ENCODE measurements around the gene LRRC74A. TPM values are rescaled to one million over a fixed set of nuclear protein-coding genes. Genes with fewer than 3 reads are reported as not detected.
A peak's percentile ranks its signal among the peaks of the same experiment; 100 is the strongest.

The LRRC74A gene
- total RNA-seq, 2 experiments from 2014 or later = not detected

DNA sequence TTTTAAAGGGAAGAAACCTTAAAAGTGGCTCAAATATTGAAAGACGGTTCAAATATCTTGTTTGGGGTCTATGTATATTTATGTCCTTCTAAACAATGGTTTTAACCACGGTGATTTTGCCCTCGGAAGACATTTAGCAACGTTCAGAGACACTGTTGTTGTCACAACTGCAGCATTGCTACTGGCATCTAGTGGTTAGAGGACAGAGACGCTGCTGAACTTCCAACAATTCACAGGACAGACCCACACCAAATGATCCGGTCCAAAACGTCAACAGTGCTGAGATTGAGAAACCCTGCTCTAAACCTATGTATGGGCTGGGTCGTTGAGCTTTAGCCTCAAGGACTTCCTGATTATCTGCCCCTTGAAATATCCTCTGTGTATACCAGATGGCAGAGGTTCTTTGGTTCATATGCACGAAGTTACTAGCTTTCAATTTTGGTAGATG lies 15.2 kb upstream of the LRRC74A start:
- intact Hi-C loops (cut with DNase I, micrococcal nuclease) = loop anchor here in 1 of 2 experiments (1.0 to 5.0 kb wide), 2 partner anchors 101 to 646 kb away; partner anchors contain the start of genes AHSA1 and VIPAS39
- Mint-ChIP-seq H3K27ac (peak overlapping the region; percentile 7), H3K4me1 (peaks cover 27% of the 10 kb centered on the region), H3K36me3 (ENCODE audit: low read depth) (peaks cover 32% of the 10 kb centered on the region), H3K27me3 (no peaks in the 10 kb centered on the region), H3K4me3 (peak overlapping the region; percentile 97), H3K9me3 (ENCODE audit: low read depth) (no peaks in the 10 kb centered on the region)
- peak; percentile 40 for ATAC-seq
- DNase-seq = peak; percentile 38
- ChIA-PET POLR2A (no interaction called here), CTCF (interaction anchor here (0.6 to 4.5 kb wide), 14 partner anchors 9 to 265 kb away, joined by 3 to 36 read pairs (median 5); no protein-coding TSS in a partner anchor)

DNA sequence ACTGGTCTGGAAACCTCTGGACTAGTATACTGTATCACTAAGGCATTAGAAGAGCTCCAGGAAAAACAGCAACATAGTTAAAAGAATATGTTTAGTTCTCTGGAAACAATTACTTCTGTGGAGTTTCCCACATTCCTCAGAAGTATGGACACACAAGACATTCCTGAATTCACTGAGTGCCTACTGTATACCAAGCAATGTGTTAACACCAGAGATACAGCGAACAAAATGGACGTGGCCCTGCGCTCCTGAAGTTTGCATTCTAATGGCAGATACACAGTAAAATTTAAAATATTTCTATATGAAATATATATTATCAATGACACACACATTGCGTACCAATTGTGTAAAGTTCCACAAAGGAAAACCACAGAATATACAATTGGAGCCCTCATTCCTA lies 14.6 kb upstream of the LRRC74A start:
- ChIA-PET CTCF (interaction anchor here (0.6 to 4.5 kb wide), 16 partner anchors 9 to 264 kb away, joined by 3 to 36 read pairs (median 4); no protein-coding TSS in a partner anchor), POLR2A (no interaction called here)
- Mint-ChIP-seq H3K36me3 (ENCODE audit: low read depth) (peaks cover 27% of the 10 kb centered on the region), H3K4me1 (peaks cover 27% of the 10 kb centered on the region), H3K27ac (peak overlapping the region; percentile 93), H3K27me3 (no peaks in the 10 kb centered on the region), H3K9me3 (ENCODE audit: low read depth) (no peaks in the 10 kb centered on the region), H3K4me3 (peak overlapping the region; percentile 97)
- DNase-seq (no peak), ATAC-seq (no peak)
- intact Hi-C loops (cut with DNase I, micrococcal nuclease) = loop anchor here in 1 of 2 experiments (1.0 to 5.0 kb wide), 2 partner anchors 101 to 646 kb away; partner anchors contain the start of genes AHSA1 and VIPAS39

DNA sequence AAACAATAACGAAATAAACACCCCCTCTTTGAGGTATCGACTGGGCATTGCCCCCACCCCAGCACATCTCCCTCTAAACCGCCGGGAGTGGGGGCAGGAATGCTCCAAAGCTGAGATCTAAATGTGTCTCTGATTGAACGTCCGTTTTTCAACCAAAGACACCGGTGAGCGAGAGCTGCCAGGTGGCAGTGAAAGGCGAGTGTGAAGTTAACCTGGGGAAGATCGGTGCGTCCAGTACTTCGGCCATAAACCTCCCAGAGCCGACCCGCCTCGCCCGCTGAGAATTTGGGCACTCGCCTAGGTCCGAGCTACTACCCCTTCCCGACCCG lies 14.2 kb upstream of the LRRC74A start:
- DNase-seq (no peak), ATAC-seq (no peak)
- Mint-ChIP-seq H3K4me1 (peaks cover 27% of the 10 kb centered on the region), H3K27me3 (no peaks in the 10 kb centered on the region), H3K27ac (peak overlapping the region; percentile 93), H3K4me3 (peak overlapping the region; percentile 97), H3K9me3 (ENCODE audit: low read depth) (no peaks in the 10 kb centered on the region), H3K36me3 (ENCODE audit: low read depth) (peaks cover 24% of the 10 kb centered on the region)
- intact Hi-C loops (cut with DNase I, micrococcal nuclease) = loop anchor here (1.0 to 5.0 kb wide), 11 partner anchors 43 to 1151 kb away; partner anchors contain the start of genes AHSA1 (in 1 of the 2), ERG28 (in 1 of the 2), GPATCH2L (in 1 of the 2) and GSTZ1 (in 1 of the 2)
- POLR2A ChIA-PET = interaction anchor here (0.8 kb wide), 1 partner anchor 101 kb away, joined by 3 read pairs; no protein-coding TSS in a partner anchor
- CTCF ChIA-PET = interaction anchor here (0.6 to 4.5 kb wide), 11 partner anchors 22 to 184 kb away, joined by 3 to 36 read pairs (median 4); no protein-coding TSS in a partner anchor

DNA sequence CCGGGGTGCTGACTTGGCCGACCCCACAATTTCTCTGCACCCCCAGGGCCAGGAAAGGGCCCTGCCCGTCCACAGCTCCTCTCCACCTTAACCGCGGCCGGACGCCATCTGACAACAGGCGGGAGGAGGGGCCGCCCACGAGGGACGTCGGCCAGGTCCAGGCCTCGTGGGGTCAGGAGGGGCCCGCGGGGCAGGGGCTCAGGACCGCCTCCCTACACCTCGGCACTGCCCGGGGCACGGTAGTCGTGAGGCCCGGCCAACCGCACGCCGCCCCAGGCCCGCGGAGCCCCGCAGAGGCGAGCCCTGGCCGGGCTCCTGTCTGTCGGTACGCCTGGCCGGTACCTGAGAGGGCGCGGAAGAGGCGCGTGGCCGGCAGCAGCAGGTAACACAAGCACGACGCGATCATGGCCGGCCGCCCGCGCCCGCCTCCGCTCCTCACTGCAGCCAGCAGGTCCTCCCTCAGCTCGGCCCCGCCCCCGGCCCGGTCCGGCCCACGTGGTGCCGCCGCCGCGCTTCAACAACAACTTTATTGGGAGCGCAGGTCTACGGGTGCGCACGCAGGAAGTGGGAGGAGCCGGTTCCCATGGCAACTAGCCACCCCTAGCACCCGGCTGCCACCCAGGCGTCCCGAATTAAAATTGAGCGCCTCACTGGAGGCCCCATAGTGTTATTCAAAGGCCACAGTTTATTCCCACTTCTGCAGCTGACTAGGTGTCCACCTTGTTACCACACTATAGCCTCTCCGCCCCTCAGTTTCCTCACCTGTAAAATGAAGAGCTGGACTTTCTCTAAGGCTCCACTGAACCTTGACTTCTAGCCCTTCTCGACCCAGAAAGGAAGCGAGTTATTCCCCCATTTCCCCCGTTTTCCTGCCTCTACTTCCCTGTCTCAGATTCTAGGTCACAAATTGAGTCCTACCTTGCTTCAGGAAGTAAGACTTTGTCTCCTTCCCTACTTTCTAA lies 13.5 kb upstream of the LRRC74A start, which contains the start of gene ANGEL1:
Gene ANGEL1 (minus strand): TSS at position 461 of the 962 bp plus-strand sequence. CDS start 55 bp downstream, at position 406.
- H3K27ac Mint-ChIP-seq = peak within 1 kb of the TSS; percentile 93
- DNase-seq (peak; percentile 98), ATAC-seq (peak; percentile 90)
- ChIA-PET CTCF (interaction anchor here (0.6 to 4.5 kb wide), 11 partner anchors 27 to 184 kb away, joined by 3 to 36 read pairs (median 3); no protein-coding TSS in a partner anchor), POLR2A (interaction anchor here (0.8 kb wide), 1 partner anchor 102 kb away, joined by 3 read pairs; no protein-coding TSS in a partner anchor)
- H3K4me3 Mint-ChIP-seq = peak within 1 kb of the TSS; percentile 97
- H3K4me1 Mint-ChIP-seq = peaks cover 27% of the 10 kb centered on the region
- H3K27me3 Mint-ChIP-seq = no peaks in the 10 kb centered on the region
- H3K9me3 Mint-ChIP-seq (ENCODE audit: low read depth) = no peaks in the 10 kb centered on the region
- peaks cover 18% of the 10 kb centered on the region for H3K36me3 Mint-ChIP-seq (ENCODE audit: low read depth)
- intact Hi-C loops (cut with DNase I, micrococcal nuclease) = loop anchor here (1.0 to 5.0 kb wide), 12 partner anchors 32 to 1152 kb away; partner anchors contain the start of genes AHSA1 (in 1 of the 2), ERG28 (in 1 of the 2), GPATCH2L (in 1 of the 2) and GSTZ1 (in 1 of the 2)

DNA sequence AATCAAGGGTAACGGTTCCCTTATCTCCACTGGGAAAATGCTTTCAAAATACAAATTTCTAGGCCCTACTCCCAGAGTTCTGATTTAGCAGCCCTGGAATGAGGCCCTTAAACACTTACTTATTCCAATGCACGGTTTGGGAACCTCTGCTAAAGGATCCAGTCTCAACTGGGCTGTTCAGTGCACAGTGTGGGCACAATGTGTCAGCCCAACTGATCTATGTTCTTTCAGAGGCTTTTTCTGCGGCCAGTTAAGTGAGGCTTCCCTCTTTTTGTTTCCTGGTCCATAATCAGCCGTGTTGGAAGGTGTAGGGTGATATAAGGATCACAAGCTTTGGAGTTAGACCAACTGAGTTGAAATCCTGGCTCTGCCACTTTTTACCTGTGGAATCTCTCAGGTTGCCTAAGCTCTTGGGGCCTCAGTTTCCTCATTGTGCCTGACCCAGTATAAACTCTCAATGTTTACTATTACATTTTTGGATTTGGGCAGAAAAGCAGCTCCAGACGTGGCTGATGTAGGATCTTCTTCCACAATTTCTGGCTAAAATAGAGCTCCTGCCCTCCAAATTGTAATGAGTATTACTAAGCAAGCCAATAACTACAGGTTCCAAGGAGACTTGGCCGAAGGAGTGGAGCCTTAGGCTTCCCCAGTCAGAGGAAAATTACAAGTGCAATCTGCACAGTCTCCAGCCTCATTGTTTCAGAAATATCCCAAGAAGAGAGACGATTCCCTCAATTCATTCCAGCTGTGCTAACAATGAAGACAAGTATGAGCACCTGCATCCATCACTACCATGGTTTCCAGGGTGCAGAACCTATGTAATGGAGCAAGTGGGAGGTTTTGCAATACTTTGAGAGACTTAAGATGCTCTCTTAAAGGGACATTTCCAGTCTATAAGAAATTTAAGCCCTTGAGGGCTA lies 11.2 kb upstream of the LRRC74A start:
- ATAC-seq (no peak), DNase-seq (no peak)
- intact Hi-C loops (cut with DNase I, micrococcal nuclease) = loop anchor here in 1 of 2 experiments (5.0 kb wide), 1 partner anchor 642 kb away; the partner anchor contains the start of genes AHSA1 and VIPAS39
- H3K4me3 Mint-ChIP-seq = no peak overlapping the region
- CTCF ChIA-PET = interaction anchor here (0.7 kb wide), 1 partner anchor 223 kb away, joined by 3 read pairs; no protein-coding TSS in a partner anchor
- no peaks in the 10 kb centered on the region for H3K9me3 Mint-ChIP-seq (ENCODE audit: low read depth)
- H3K4me1 Mint-ChIP-seq = peaks cover 19% of the 10 kb centered on the region
- no peak overlapping the region for H3K27ac Mint-ChIP-seq
- H3K27me3 Mint-ChIP-seq = peaks cover 2% of the 10 kb centered on the region
- POLR2A ChIA-PET = no interaction called here
- peaks cover 1% of the 10 kb centered on the region for H3K36me3 Mint-ChIP-seq (ENCODE audit: low read depth)

DNA sequence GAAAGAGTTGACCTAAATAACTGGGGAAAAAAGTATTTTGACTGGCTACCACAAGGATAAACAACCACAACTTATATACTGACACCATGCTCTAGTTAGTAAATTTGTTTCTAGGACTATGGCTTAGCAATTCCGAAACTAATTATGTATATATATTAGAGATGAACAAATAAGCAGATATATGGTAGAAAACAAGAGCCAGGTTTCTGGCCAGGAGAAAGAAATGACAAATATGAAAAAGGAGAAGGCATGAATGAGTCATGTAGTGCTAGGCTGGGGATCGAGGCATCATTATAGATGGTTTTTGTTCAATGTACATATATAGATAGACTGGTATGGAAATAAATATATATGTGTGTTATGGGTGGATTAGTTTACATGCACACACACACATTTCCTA lies 5.5 kb upstream of the LRRC74A start:
- ATAC-seq = peak; percentile 30
- CTCF ChIA-PET = no interaction called here

DNA sequence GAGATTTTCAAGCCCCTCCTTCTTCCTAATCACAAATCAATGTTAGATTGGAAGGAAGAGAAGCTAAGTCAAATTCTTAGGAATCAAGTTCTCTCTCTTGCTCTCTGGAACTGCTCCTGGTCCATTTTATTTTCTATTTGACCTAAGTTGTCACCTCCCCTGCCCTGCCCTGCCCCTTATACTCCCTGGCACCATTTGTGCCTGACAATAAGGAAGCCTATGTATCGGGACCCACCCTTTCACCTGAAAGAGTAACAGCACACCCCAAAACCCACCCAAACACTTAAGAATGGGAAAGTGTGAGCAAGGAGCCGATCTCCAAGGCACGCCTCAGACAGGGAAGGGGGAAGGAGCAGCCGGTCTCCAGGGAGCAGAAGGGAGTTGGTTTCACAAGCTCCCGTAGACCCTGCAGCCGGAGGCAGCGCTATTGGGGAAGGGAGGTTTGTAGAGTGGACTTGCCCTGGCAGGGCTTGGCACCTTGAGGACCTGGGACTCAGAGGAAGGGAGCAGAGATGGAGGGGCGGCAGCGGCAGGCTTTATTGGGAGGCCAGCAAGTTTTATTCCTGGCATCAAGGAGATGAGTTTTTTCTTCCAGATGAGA lies 1.6 kb downstream of the LRRC74A start:
- Mint-ChIP-seq H3K36me3 (ENCODE audit: low read depth) (no peaks in the 10 kb centered on the region), H3K4me1 (no peaks in the 10 kb centered on the region), H3K4me3 (no peak overlapping the region), H3K9me3 (ENCODE audit: low read depth) (no peaks in the 10 kb centered on the region), H3K27ac (no peak overlapping the region), H3K27me3 (peaks cover 2% of the 10 kb centered on the region)
- intact Hi-C loops (cut with DNase I, micrococcal nuclease) = no loop called here
- ChIA-PET POLR2A (no interaction called here), CTCF (interaction anchor here (0.6 to 1.0 kb wide), 3 partner anchors 10 to 1771 kb away, joined by 3 read pairs; no protein-coding TSS in a partner anchor)
- no peak for DNase-seq
- ATAC-seq = no peak

More for the DNA sequence above, 5.5 kb upstream of the LRRC74A start:
- H3K4me1 Mint-ChIP-seq = no peaks in the 10 kb centered on the region
- intact Hi-C loops (cut with DNase I, micrococcal nuclease) = no loop called here
- no peaks in the 10 kb centered on the region for H3K9me3 Mint-ChIP-seq (ENCODE audit: low read depth)
- no peak overlapping the region for H3K4me3 Mint-ChIP-seq
- no peak for DNase-seq
- no peaks in the 10 kb centered on the region for H3K36me3 Mint-ChIP-seq (ENCODE audit: low read depth)
- POLR2A ChIA-PET = no interaction called here
- H3K27ac Mint-ChIP-seq = no peak overlapping the region
- peaks cover 4% of the 10 kb centered on the region for H3K27me3 Mint-ChIP-seq

DNA sequence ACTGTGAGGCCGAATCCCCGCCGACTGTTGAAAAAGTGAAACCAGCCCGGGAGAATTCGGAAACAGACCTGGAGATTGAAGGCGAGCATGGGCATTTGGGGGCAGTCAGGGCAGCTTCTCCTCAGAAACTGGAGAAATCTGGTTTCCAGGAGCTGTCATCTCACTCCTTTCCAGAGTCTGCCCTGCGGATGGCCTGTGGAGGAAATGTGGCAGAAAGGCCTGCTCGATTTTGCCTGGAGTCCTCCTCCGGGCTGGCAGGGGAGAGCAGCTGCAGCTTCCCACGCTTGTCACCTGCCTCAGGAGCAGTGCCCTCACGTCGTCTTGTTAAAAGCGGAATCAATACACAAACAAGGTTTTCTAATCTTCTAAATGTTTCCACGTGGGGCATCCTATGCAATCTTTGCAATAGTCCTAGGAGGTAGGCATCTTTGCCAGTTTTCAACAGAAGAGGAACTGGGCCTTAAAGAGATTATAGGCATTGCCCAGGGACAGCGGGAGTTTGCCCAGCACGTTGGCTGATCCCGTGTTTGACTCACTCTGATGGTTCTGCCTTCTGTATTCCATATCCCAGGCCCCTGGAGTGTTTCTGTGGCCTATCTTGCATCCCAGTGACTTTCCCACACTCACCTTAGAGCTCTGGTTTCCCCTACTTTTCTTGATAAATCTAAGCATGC lies 2.3 kb downstream of the LRRC74A start:
- ChIA-PET CTCF (interaction anchor here (0.6 to 1.0 kb wide), 4 partner anchors 9 to 266 kb away, joined by 3 read pairs; no protein-coding TSS in a partner anchor), POLR2A (no interaction called here)
- no peaks in the 10 kb centered on the region for H3K9me3 Mint-ChIP-seq (ENCODE audit: low read depth)

DNA sequence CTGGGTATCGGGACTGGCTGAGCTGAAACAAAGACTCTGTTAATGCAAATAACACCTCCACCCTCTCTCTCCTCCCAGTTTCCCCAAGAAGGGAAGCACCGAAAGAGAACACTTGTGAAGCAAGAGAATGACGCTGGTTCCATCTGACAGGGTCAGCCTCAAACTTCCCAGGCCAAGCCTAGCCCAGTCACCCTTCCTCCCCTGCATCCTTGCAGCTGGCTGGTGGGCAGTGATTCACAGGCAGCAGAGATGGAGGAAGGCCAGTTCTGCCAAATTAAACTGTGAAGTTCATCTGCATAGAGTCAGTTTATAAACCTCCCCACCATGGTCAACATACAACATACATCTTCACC lies 2.8 kb downstream of the LRRC74A start:
- DNase-seq (no peak), ATAC-seq (no peak)
- Mint-ChIP-seq H3K36me3 (ENCODE audit: low read depth) (no peaks in the 10 kb centered on the region), H3K27ac (no peak overlapping the region), H3K4me1 (no peaks in the 10 kb centered on the region), H3K9me3 (ENCODE audit: low read depth) (no peaks in the 10 kb centered on the region), H3K27me3 (no peaks in the 10 kb centered on the region), H3K4me3 (no peak overlapping the region)
- ChIA-PET CTCF (interaction anchor here (0.6 to 1.0 kb wide), 3 partner anchors 9 to 112 kb away, joined by 3 read pairs; no protein-coding TSS in a partner anchor), POLR2A (no interaction called here)
- intact Hi-C loops (cut with DNase I, micrococcal nuclease) = no loop called here

More for the DNA sequence above, 2.3 kb downstream of the LRRC74A start:
- ATAC-seq = no peak
- no peak for DNase-seq
- Mint-ChIP-seq H3K4me3 (no peak overlapping the region), H3K27me3 (no peaks in the 10 kb centered on the region), H3K36me3 (ENCODE audit: low read depth) (no peaks in the 10 kb centered on the region), H3K27ac (no peak overlapping the region), H3K4me1 (no peaks in the 10 kb centered on the region)
- intact Hi-C loops (cut with DNase I, micrococcal nuclease) = no loop called here
